Measurements from ENCODE around the gene ZDHHC19.

DNA sequence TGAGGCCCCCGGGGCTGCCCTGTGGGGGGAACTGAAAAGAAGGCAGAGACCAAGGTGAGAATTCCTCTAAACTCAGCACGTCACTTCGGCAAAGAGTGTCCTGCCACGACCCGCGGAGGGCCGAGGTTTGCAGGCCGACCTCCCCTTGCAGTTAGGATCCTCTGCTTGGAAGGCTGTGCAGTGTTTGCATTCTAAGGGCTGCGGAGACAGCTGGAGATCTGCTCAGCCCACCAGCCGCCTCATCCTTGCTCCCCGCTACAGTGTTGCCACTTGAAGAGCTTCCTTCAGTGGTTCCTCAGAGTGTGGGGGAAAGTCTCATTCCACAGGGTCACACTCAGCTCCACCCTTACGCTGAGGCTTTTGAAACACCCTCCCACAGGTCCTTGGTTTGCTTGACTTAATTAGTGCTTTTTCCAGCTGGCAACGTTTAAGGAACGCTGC, 15.9 kb upstream of the ZDHHC19 start:
- no peak for TF ChIP-seq CTCF (IDR thresholded peaks at IDR 0.05)
- TF ChIP-seq POLR2A (IDR thresholded peaks at IDR 0.05) = no peak
- no peak for TF ChIP-seq POLR2AphosphoS5 (IDR thresholded peaks at IDR 0.05)
